HPDE6-E6E7 (cell line): ENCODE data around the gene GMFB.

Experiments used
- DNase-seq: peaks from one replicate; pipeline ENCODE4 v3.0.0; 2011; ENCODE audit warnings: missing footprints; ENCODE audit errors: extremely low spot score

The GMFB gene

DNA sequence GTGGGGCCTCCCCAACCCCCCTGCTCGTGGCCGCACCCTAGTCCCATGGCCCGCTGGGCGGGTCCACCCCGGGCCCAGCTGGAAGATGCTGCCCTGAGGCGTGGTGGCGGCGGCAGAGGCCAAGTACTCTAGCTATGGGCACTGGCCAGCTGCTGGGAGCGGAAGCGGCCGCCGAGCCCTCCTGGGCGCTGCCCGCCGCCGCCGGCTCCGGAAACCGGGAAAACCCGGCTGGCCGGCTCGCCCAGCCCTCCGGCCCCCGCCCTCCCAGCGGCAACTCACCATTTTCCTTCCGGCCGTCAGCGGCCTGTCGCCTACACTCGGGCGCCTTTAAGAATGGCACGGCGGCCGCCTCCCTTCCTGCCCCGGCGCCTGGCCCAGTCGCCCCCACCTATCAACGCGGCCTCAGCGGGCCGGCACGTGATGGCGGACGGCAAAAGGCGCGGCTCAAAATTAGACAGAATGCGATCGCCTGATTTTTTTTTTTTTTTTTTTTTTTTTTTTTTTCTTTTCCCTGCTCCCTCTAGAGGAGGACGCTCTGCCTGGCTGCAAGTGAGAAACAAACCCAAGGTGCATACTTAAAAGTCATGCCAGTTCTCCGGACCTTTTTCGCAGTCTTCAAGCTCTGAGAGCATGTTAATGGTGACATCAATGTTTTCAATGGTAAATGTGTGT lies at the start of gene GMFB:
Gene GMFB, minus strand, starts transcription at position 335 of the 672 bp plus-strand sequence. Its CDS starts 53 bp downstream, at position 282.
- peak; percentile 89 for DNase-seq

DNA sequence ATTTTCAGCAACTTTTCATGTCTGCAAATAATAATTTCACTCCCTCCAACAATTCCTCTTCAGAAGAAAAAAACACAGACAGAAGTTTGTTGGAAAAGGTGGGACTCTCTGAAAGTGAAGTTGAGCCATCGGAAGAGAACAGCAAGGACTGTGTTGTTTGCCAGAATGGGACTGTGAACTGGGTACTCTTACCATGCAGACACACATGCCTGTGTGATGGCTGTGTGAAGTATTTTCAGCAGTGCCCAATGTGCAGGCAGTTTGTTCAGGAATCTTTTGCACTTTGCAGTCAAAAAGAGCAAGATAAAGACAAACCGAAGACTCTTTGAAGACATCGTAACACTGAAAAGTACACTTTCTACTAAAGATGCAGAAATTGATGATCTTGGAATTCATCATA lies 49.3 kb upstream of the GMFB start:
- DNase-seq, result no peak

DNA sequence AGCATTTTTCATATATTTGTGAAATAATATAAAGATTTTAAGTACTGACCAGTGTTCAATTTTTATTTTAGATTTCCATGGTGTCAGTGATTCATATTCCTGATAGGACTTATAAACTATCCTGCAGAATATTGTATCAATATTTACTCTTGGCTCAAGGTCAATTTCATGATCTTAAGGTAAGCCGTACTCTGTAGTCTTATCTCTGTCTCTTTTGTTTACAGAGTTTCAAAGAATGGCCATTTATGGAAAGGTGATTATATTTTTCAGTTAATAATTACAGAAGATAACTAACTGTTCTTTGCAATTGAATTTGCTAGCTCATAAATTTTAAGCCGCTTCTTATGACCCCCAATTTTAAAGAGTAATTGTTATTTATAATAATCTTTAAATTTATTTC lies 48.9 kb upstream of the GMFB start:
- no peak for DNase-seq

- no peak for DNase-seq
Observed at GRCh38 chr14:54535646-54536045, 46.9 kb upstream of the GMFB start.

- no peak for DNase-seq
Observed at GRCh38 chr14:54535126-54535525, 46.3 kb upstream of the GMFB start.

DNA sequence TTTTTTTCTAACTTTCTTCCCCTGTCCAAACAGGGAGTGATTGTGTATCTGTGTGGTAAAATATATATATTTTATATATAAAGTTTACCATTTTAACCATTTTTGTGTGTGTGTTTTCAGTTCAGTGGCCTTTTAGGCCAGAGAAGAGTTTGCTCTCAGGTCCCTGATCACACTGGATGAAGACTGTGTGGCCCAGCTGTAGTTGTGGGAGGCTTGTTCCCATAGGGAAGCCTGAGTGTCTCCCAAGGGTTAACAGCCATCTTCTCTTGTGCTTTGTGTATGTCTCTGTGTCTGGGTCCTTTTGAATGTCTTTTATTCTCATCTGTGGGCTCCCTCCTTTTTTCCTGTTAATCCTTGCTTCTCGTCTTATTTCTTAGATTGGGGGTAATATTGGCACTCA lies 44.3 kb upstream of the GMFB start:
- DNase-seq, result no peak

DNA sequence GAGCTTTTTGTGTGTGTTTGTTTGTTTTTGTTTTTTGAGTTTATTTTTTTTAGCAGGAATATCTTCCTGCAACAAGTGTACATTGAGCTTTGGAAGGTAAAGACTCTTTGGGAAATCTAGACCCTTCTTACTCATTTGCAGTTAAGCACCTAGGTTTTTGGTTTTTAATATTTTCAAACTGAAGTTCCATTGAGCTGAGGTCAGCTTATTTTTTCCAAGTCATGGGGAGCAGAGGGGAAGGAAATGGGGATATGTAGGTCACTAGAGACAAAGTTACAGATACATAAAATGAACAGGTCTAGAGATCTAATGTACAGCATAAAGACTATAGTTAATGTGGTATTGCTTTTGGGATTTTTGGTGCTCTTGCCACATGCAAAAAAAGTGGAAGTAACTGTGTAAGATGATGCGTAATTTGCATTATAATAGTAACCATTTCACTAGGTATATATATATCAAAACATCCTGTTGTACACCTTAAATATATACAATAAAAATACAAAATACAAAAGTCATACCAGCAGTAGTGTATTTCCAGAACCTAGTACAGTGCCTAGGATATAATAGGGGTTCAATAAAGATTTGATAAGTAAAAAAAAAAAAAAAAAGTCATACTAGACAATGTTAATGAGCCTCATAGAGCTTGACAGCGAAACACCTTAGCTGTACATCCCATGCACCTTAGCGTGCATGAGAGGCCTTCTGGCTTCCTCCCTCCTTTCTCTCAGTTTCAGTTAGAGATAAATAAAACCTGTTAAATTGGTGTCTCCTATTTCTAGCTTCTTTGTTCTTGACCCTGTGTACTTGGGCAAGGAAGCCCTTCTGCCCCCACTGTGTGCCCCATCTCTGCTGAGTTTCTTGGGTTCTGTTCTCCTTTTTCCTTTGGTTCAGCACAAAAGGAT lies 43.6 kb upstream of the GMFB start:
- DNase-seq, result no peak

DNA sequence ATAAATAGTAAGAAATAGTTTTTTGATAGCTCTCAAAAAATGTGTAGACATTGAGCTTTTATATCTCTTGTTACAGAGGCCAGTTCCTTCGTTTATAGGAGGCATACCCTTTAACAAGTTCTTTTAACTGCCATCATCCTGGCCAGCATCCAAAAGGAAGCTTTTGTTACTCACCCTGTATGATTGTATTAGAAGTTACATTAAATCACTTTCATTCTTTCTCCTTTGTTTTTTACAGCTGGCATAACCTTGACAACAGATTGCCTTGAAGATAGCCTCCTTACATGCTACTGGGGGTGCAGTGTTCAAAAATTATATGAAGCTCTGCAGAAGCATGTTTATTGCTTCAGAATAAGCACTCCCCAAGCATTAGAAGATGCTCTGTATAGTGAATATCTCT lies 41.0 kb upstream of the GMFB start:
- no peak for DNase-seq

DNA sequence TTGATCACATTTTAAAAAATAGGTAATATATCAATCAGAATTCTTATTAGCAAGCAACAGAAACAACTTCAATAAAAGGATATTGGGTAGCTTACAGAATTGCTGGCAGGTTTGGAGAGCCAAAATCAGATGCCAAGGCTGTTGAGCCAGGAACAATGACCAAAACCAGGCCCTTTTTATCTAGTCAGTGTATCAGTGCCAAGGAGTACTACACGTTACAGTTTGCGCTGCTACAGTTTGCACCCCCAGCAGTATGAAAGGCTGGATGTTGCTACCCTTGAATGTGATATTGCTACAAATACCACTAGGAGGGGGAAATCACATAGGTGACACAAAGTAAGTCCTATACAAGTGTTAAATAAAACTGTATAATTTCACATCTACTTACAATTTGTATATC lies 40.2 kb upstream of the GMFB start:
- no peak for DNase-seq

DNA sequence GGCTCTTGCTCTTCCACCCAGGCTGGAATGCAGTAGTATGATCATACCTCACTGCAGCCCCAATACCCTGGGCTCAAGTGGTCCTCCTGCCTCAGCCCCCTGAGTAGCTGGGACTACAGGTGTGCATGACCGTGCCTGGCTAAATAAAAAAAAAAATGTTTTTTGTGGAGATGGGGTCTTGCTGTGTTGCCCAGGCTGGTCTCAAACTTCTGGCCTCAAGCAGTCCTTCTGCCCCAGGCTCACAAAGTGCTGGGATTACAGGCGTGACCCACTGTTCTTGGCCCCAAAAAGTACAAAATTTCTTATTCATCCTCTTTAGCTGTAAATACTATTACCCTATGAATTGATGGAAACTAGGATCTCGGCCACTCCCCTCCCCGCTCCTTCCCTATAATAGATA lies 35.6 kb upstream of the GMFB start:
- DNase-seq, result no peak

- DNase-seq, result no peak
Observed at GRCh38 chr14:54516709-54517108, 27.9 kb upstream of the GMFB start.

DNA sequence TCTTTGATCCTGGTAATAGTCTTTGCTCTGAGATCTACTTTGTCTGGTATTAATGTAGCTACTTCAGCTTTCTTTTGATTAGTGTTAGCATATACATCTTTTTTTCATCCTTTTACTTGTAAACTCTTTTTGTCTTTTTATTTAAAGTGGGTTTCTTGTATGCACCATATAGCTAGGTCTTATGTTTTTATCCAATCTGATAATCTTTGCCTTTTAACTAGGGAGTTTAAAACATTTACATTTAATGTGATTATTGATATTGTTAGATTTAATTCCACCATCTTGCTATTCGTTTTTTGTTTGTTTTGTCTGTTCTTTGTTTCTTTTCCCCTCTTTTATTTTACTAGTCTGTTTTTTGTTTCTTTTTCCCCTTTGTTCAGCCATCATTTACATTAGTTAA lies 26.9 kb upstream of the GMFB start:
- no peak for DNase-seq

- no peak for DNase-seq
Observed at GRCh38 chr14:54512393-54512792, 23.6 kb upstream of the GMFB start.

GRCh38 chr14:54509546-54510501 lies 21.0 kb upstream of the GMFB start, which contains the start of gene CGRRF1:
Gene CGRRF1 (plus strand): TSS chr14:54509906. CDS start chr14:54509960, 54 bp downstream.
- peak; percentile 98 for DNase-seq

GRCh38 chr14:54503486-54503885 lies 14.7 kb upstream of the GMFB start:
- no peak for DNase-seq

- DNase-seq, result no peak
Observed at GRCh38 chr14:54502602-54503001, 13.8 kb upstream of the GMFB start.

- DNase-seq, result no peak
Observed at GRCh38 chr14:54501480-54501879, 12.7 kb upstream of the GMFB start.

DNA sequence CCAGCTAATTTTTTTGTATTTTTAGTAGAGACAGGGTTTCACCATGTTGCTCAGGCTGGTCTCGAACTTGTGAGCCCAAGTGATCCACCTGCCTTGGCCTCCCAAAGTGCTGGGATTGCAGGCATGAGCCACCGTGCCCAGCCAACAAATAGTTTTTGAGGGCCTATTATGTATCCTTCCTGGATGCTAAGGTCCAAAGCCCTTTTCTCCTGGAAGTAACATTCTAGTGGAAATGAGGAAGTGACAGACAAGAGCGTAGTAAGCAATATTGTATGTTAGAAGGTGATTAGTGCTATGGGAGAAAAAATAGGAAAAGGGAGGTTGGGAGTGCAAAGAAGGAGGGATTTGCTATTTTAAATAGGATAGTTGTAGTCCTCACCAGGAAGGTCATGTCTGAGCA lies 12.0 kb upstream of the GMFB start:
- no peak for DNase-seq

DNA sequence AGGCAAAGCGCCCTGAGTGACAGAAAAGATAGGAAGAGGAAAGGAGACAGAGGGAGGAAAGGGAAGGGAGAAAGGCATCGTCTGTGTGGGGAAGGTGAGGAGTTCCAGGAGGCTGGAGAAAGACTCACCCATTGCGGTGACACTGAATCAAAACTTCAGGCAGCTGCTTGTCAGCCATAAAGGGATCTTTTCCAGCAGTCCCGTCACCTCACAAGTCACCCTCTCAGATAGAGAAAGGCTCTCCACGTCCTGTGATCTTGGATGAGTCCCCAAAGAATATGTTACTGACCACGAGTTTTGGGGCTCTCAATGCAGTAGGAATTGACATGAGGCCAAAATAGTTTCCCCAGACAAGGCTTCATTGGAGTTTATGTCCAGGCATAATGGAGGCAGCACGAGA lies 9.8 kb upstream of the GMFB start:
- DNase-seq, result no peak

GRCh38 chr14:54498095-54498531 lies 9.3 kb upstream of the GMFB start:
- DNase-seq, result no peak

DNA sequence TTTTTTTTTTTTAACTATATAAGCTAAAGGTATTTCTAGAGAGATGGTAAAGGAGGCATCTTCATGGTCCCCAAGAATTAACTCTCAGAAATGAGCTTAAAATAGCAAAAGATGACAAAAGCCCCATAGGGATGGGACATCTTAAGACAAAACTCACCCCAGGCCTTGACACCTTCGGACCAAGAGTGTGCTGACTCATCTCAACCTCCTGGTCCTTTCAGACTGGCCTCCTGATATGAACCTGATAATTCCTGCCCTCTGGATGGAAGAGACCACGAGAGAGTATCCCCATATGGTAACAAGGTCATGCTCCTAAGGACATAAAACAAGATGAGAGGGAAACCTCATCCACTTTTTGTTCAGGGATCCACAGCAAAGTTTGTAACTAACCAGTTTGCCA lies 8.4 kb upstream of the GMFB start:
- DNase-seq, result no peak

DNA sequence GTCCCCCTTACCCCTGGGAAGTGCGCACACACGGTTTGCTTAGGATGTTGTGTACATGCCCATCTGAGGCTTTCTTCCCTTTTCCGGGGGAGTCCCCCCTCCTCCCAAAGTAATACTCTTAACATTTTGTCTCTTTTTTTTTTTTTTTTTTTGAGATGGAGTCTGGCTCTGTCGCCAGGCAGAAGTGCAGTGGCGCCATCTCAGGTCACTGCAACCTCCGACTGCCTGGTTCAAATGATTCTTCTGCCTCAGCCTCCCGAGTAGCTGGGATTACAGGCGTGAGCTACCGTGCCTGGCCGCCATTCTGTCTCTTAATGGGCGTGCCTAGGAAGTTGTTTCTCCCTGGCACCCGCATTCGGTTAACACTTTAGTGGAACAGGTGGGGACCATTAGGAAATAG lies 4.5 kb upstream of the GMFB start:
- DNase-seq, result no peak
